DND-41 (cell line): Measurements from ENCODE around the gene PLA2G4B.

Source experiments
- ATAC-seq: fragments of 200-7000 bp; cut with Tn5 transposase; 3 replicates; pipeline ENCODE4 v1.9.1; 2021; ENCODE audit warnings: low read depth; ENCODE audit not compliant: insufficient read depth
- DNase-seq: peaks from one replicate; pipeline ENCODE4 v3.0.0-alpha.2; 2020
- H2AFZ ChIP-seq: 2 replicates; pipeline ENCODE4 v1.6.0; 2012; ENCODE audit warnings: low read depth, low read length
- H3K27ac ChIP-seq: 2 replicates; pipeline ENCODE4 v1.5.1; 2012; ENCODE audit warnings: low read length, inconsistent platforms
- H3K27me3 ChIP-seq: fragments of 200-600 bp; sonication (generic); 2 replicates; pipeline ENCODE4 v1.6.0; 2012; ENCODE audit warnings: low read length, mild to moderate bottlenecking, inconsistent platforms; ENCODE audit not compliant: insufficient read depth, poor library complexity
- H3K36me3 ChIP-seq: 2 replicates; pipeline ENCODE4 v1.5.1; 2012; ENCODE audit warnings: low read length, inconsistent platforms; ENCODE audit not compliant: insufficient read depth
- H3K4me1 ChIP-seq: 2 replicates; pipeline ENCODE4 v1.5.1; 2012; ENCODE audit warnings: mild to moderate bottlenecking, low read length; ENCODE audit not compliant: insufficient read depth
- H3K4me2 ChIP-seq: 2 replicates; pipeline ENCODE4 v1.6.0; 2012; ENCODE audit warnings: mild to moderate bottlenecking, moderate library complexity, low read length, inconsistent platforms; ENCODE audit not compliant: insufficient read depth
- H3K4me3 ChIP-seq, 2 experiments: fragments of 200-600 bp in 1 of 2; shearing (Covaris generic) in 1 of 2; 2 replicates each; pipeline ENCODE4 v1.5.1; 2012 to 2016; ENCODE audit warnings: inconsistent platforms in 2 of 2, low read length in 2 of 2, mild to moderate bottlenecking in 2 of 2, low read depth in 1 of 2, moderate library complexity in 1 of 2
- H3K79me2 ChIP-seq: 2 replicates; pipeline ENCODE4 v1.6.0; 2012; ENCODE audit warnings: low read length, inconsistent platforms; ENCODE audit not compliant: insufficient read depth
- H3K9ac ChIP-seq: 2 replicates; pipeline ENCODE4 v1.6.0; 2012; ENCODE audit warnings: low read depth, mild to moderate bottlenecking, inconsistent platforms, low read length, moderate library complexity
- H3K9me3 ChIP-seq: 2 replicates; pipeline ENCODE4 v1.5.1; 2012; ENCODE audit warnings: low read length, moderate library complexity, mild to moderate bottlenecking, inconsistent platforms; ENCODE audit not compliant: insufficient read depth, severe bottlenecking
- H4K20me1 ChIP-seq: 2 replicates; pipeline ENCODE4 v1.6.0; 2012; ENCODE audit warnings: low read length; ENCODE audit not compliant: insufficient read depth
- EZH2 ChIP-seq: IDR thresholded peaks from 3 replicates; pipeline ENCODE4 v1.6.1; 2012; ENCODE audit warnings: borderline replicate concordance, low read depth, mild to moderate bottlenecking, moderate library complexity, low read length, inconsistent platforms; ENCODE audit not compliant: severe bottlenecking
- TF ChIP-seq, protein P1 (sequence below): IDR thresholded peaks from 2 replicates; pipeline ENCODE4 v1.5.1; 2012; ENCODE audit warnings: borderline replicate concordance, low read length, moderate library complexity, mild to moderate bottlenecking; ENCODE audit not compliant: poor library complexity, severe bottlenecking; ENCODE audit errors: extremely low read depth

Gene PLA2G4B

DNA sequence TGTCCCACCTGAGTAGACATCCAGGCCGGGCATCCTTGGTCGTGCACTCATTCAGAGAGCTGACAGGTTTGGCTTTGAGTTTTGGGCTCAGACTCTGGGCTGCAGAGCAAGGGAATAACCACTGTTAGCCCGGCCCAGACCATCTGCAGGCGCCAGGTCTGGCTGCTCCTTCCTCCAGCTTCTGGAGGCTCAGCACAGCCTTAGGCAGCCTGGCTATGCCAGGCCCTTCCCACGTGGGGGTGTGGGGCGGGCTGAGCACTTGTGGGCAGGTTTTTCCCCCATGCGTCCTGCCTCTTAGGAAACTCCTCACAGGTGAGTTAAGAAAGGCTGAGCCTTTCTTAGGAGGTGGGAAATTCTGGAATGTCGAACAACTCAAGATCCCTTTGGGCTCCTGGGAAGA lies 11.2 kb downstream of the PLA2G4B start:
- Histone ChIP-seq H3K27me3 (no peaks in the 10 kb centered on the region), H3K79me2 (no peaks in the 10 kb centered on the region), H2AFZ (no peak overlapping the region), H3K4me2 (no peak overlapping the region), H3K9me3 (no peaks in the 10 kb centered on the region), H3K4me1 (no peaks in the 10 kb centered on the region), H3K4me3 (no peak overlapping the region), H3K36me3 (peaks cover 5% of the 10 kb centered on the region; the same call in 1 of the 2 replicates), H3K9ac (no peak overlapping the region), H3K27ac (no peak overlapping the region), H4K20me1 (no peaks in the 10 kb centered on the region)
- DNase-seq (no peak), ATAC-seq (no peak)
- TF ChIP-seq, protein P1, sequence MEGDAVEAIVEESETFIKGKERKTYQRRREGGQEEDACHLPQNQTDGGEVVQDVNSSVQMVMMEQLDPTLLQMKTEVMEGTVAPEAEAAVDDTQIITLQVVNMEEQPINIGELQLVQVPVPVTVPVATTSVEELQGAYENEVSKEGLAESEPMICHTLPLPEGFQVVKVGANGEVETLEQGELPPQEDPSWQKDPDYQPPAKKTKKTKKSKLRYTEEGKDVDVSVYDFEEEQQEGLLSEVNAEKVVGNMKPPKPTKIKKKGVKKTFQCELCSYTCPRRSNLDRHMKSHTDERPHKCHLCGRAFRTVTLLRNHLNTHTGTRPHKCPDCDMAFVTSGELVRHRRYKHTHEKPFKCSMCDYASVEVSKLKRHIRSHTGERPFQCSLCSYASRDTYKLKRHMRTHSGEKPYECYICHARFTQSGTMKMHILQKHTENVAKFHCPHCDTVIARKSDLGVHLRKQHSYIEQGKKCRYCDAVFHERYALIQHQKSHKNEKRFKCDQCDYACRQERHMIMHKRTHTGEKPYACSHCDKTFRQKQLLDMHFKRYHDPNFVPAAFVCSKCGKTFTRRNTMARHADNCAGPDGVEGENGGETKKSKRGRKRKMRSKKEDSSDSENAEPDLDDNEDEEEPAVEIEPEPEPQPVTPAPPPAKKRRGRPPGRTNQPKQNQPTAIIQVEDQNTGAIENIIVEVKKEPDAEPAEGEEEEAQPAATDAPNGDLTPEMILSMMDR, result no peak
- no peak for TF ChIP-seq EZH2

DNA sequence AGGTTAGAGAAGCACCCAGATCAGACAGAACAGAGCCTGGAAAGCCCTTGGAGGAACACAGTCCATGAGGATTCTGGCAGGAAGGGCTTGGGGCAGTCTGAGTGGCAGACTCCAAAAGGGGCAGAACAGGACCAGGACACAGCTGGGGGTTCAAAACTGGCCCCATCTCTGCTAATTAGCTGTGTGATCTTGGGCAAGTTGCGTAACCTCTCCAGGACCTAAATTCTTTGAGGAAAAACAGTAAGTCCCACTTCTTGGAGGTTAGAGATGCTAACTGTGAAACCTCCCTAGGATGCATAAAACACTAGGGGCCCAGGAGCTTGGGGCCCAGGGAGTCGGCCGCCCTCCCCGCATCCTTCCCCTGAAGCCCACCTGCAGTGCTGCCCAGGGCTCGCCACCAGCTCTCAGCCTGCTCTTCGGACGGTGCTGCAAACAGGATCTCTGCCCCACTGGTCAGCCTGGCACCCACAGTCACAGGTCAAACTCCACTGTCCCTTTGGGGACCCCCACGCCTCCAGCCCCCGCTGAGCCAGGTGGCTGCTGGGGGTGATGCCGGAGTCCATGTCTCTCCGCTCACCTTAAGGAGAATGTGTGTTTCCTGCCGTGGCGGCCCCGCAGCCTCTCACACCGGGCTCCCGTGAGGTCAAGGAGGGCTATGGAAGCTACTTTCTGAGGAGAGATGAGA lies 12.0 kb downstream of the PLA2G4B start:
- Histone ChIP-seq H3K4me1 (no peaks in the 10 kb centered on the region), H3K27me3 (no peaks in the 10 kb centered on the region), H2AFZ (no peak overlapping the region), H3K36me3 (peaks cover 5% of the 10 kb centered on the region; the same call in 1 of the 2 replicates), H3K9me3 (no peaks in the 10 kb centered on the region), H3K4me3 (no peak overlapping the region), H4K20me1 (no peaks in the 10 kb centered on the region), H3K27ac (no peak overlapping the region), H3K79me2 (no peaks in the 10 kb centered on the region), H3K9ac (no peak overlapping the region), H3K4me2 (no peak overlapping the region)
- ATAC-seq (no peak), DNase-seq (no peak)
- TF ChIP-seq, protein P1, result no peak
- TF ChIP-seq EZH2, result no peak

DNA sequence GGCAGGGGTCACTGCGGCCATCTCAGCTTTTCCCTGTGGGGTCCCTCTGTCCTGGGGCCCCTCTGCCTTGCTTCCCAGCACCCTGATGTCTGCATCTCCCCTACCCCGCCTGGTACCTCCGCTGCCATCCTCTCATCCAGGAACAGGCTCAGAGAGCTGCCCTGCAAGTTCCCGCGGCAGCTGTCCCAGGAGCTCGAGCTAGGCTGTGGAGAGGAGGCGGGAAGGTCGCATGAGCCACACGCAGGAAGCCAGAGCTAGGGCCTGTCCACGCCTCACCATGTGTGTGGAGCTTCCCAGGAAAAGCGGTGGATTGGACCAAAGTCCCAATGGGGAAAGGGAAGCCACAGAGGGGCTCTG lies 12.5 kb downstream of the PLA2G4B start:
- H3K79me2 ChIP-seq, result no peaks in the 10 kb centered on the region
- no peaks in the 10 kb centered on the region for H3K9me3 ChIP-seq
- no peaks in the 10 kb centered on the region for H4K20me1 ChIP-seq
- peaks cover 5% of the 10 kb centered on the region; the same call in 1 of the 2 replicates for H3K36me3 ChIP-seq
- H2AFZ ChIP-seq, result no peak overlapping the region
- H3K27me3 ChIP-seq, result no peaks in the 10 kb centered on the region
- TF ChIP-seq EZH2, result no peak
- TF ChIP-seq, protein P1, result no peak
- DNase-seq (no peak), ATAC-seq (no peak)
- H3K4me2 ChIP-seq, result no peak overlapping the region
- H3K27ac ChIP-seq, result no peak overlapping the region
- no peak overlapping the region for H3K4me3 ChIP-seq
- H3K9ac ChIP-seq, result no peak overlapping the region
- H3K4me1 ChIP-seq, result no peaks in the 10 kb centered on the region
